ENCODE data around the gene CAMK2G.

GRCh38 chr10:73779539-73780197 is 94.7 kb downstream of the CAMK2G start:
- TF ChIP-seq EZH2phosphoT487 (IDR thresholded peaks at IDR 0.05) (no peak), CTCF (IDR thresholded peaks at IDR 0.05) (no peak)

Measured in neural progenitor cell (in vitro differentiated cells).